Amygdala (tissue), 56 donors: ENCODE data around the gene SOX10.

Source experiments
- DNase-seq, 56 donors: peaks; one replicate each; lab custom pipeline; 2025; lab: John Stamatoyannopoulos, UW

Gene SOX10

GRCh38 chr22:37933711-37934376 lies 50.5 kb downstream of the SOX10 start:
- peak in 54 of 56 donors; percentile 10 to 88 (median 61) for DNase-seq

GRCh38 chr22:37932821-37933578 lies 51.4 kb downstream of the SOX10 start:
- peak in 1 of 56 donors; percentile 7 for DNase-seq

GRCh38 chr22:37932401-37932800 lies 52.0 kb downstream of the SOX10 start:
- no peak for DNase-seq

GRCh38 chr22:37931893-37932389 lies 52.4 kb downstream of the SOX10 start:
- no peak for DNase-seq

GRCh38 chr22:37930952-37931440 lies 53.4 kb downstream of the SOX10 start:
- DNase-seq, result no peak

- peak in 17 of 56 donors; percentile 4 to 57 (median 21) for DNase-seq
Measured at GRCh38 chr22:37930270-37930951, 53.9 kb downstream of the SOX10 start.

- DNase-seq, result no peak
Measured at GRCh38 chr22:37929390-37929789, 55.0 kb downstream of the SOX10 start.

- DNase-seq, result no peak
Measured at GRCh38 chr22:37927637-37927936, 56.8 kb downstream of the SOX10 start.

- no peak for DNase-seq
Measured at GRCh38 chr22:37926771-37927636, 57.4 kb downstream of the SOX10 start.

GRCh38 chr22:37926358-37926757 lies 58.0 kb downstream of the SOX10 start:
- no peak for DNase-seq

- no peak for DNase-seq
Measured at GRCh38 chr22:37925767-37926166, 58.6 kb downstream of the SOX10 start.

GRCh38 chr22:37925330-37925729 lies 59.0 kb downstream of the SOX10 start:
- no peak for DNase-seq

- no peak for DNase-seq
Measured at GRCh38 chr22:37924386-37925065, 59.8 kb downstream of the SOX10 start.

- no peak for DNase-seq
Measured at GRCh38 chr22:37923927-37924326, 60.4 kb downstream of the SOX10 start.
